IMR-90 (cell line): ENCODE data around the gene C7. TPM values are rescaled to one million over a fixed set of nuclear protein-coding genes. Genes with fewer than 3 reads are reported as not detected.

Experiments
- ATAC-seq: fragments of 200-7000 bp; cut with Tn5 transposase; 2 replicates; pipeline ENCODE4 v1.9.1; 2020; ENCODE audit warnings: low read depth, mild to moderate bottlenecking, moderate library complexity
- BruUV-seq: library from RNA; stranded (reverse); fragments of 400-500 nt; replicated peaks from 2 replicates; lab custom pipeline; 2021; lab: Mats Ljungman, UMichigan
- CTCF ChIA-PET: fragments of 300-600 bp; formaldehyde crosslinking; extraction: SDS; loops from one replicate; lab custom pipeline; 2021; ENCODE audit warnings: antibody characterized with exemption; lab: Yijun Ruan, JAX
- POLR2A ChIA-PET: fragments of 300-600 bp; sonication (Branson Sonifier 250); formaldehyde crosslinking; loops from one replicate; lab custom pipeline; 2022; ENCODE audit warnings: antibody characterized with exemption; ENCODE audit not compliant: unreplicated experiment; lab: Charles Lee
- DNase-seq: peaks from one replicate; pipeline ENCODE4 v3.0.0; 2013
- H2AFZ ChIP-seq: replicated peaks from 2 replicates; pipeline ENCODE3; 2013; ENCODE audit warnings: low read length, mild to moderate bottlenecking; ENCODE audit not compliant: poor library complexity
- H2AK5ac ChIP-seq: 2 replicates; pipeline ENCODE4 v1.6.1; 2013; ENCODE audit warnings: low read depth, low read length, inconsistent platforms
- H2AK9ac ChIP-seq: replicated peaks from 2 replicates; pipeline ENCODE3; 2013; ENCODE audit warnings: mild to moderate bottlenecking, low read depth, low read length, moderate library complexity; ENCODE audit not compliant: poor library complexity
- H2BK120ac ChIP-seq: 2 replicates; pipeline ENCODE4 v1.6.1; 2013; ENCODE audit warnings: low read depth, low read length, inconsistent platforms
- H2BK15ac ChIP-seq: 3 replicates; pipeline ENCODE4 v1.6.1; 2013; ENCODE audit warnings: low read depth, low read length, inconsistent platforms
- H2BK20ac ChIP-seq: 2 replicates; pipeline ENCODE4 v1.6.1; 2013; ENCODE audit warnings: low read depth, mild to moderate bottlenecking, inconsistent platforms, low read length, moderate library complexity
- H2BK5ac ChIP-seq: 2 replicates; pipeline ENCODE4 v1.6.1; 2013; ENCODE audit warnings: mild to moderate bottlenecking, low read depth, low read length, inconsistent platforms; ENCODE audit not compliant: poor library complexity, severe bottlenecking
- H3K14ac ChIP-seq: replicated peaks from 2 replicates; pipeline ENCODE4 v1.6.1; 2013; ENCODE audit warnings: low read depth, low read length, inconsistent platforms
- H3K18ac ChIP-seq: 2 replicates; pipeline ENCODE4 v1.6.1; 2013; ENCODE audit warnings: low read depth, low read length, control low read depth
- H3K23ac ChIP-seq: 2 replicates; pipeline ENCODE4 v1.6.1; 2013; ENCODE audit warnings: low read depth, low read length, inconsistent platforms
- H3K27ac ChIP-seq: 2 replicates; pipeline ENCODE4 v1.5.1; 2013; ENCODE audit warnings: mild to moderate bottlenecking, control low read depth, low read length; ENCODE audit not compliant: insufficient read depth
- H3K27me3 ChIP-seq: 2 replicates; pipeline ENCODE4 v1.6.1; 2013; ENCODE audit warnings: low read length; ENCODE audit not compliant: control insufficient read depth, insufficient read depth
- H3K36me3 ChIP-seq: 2 replicates; pipeline ENCODE4 v1.6.1; 2013; ENCODE audit warnings: low read length, mixed read lengths; ENCODE audit not compliant: control insufficient read depth, insufficient read depth
- H3K4ac ChIP-seq: 2 replicates; pipeline ENCODE4 v1.6.1; 2013; ENCODE audit warnings: low read depth, low read length, inconsistent platforms
- H3K4me1 ChIP-seq: 2 replicates; pipeline ENCODE4 v1.6.1; 2013; ENCODE audit warnings: low read length, mixed read lengths; ENCODE audit not compliant: control insufficient read depth, insufficient read depth
- H3K4me2 ChIP-seq: 2 replicates; pipeline ENCODE4 v1.6.1; 2013; ENCODE audit warnings: low read depth, mild to moderate bottlenecking, control low read depth, low read length, moderate library complexity
- H3K4me3 ChIP-seq: 2 replicates; pipeline ENCODE4 v1.5.1; 2013; ENCODE audit warnings: low read depth, mild to moderate bottlenecking, control low read depth, low read length, moderate library complexity; ENCODE audit not compliant: insufficient read depth
- H3K56ac ChIP-seq: 2 replicates; pipeline ENCODE4 v1.6.1; 2013; ENCODE audit warnings: low read length, inconsistent platforms; ENCODE audit not compliant: insufficient read depth; ENCODE audit errors: extremely low read depth
- H3K79me1 ChIP-seq, 2 experiments: 2 replicates each; pipeline ENCODE4 v1.6.1; 2013; ENCODE audit warnings: low read length in 2 of 2, inconsistent platforms in 1 of 2, low read depth in 1 of 2
- H3K9ac ChIP-seq: 2 replicates; pipeline ENCODE4 v1.6.1; 2013; ENCODE audit warnings: low read depth, low read length, control low read depth
- H3K9me1 ChIP-seq: 2 replicates; pipeline ENCODE4 v1.6.1; 2013; ENCODE audit warnings: low read length, inconsistent platforms; ENCODE audit not compliant: insufficient read depth
- H3K9me3 ChIP-seq: 2 replicates; pipeline ENCODE4 v1.6.1; 2013; ENCODE audit warnings: low read length; ENCODE audit not compliant: control insufficient read depth, insufficient read depth
- H4K20me1 ChIP-seq: 2 replicates; pipeline ENCODE4 v1.6.1; 2013; ENCODE audit warnings: low read length, inconsistent platforms; ENCODE audit not compliant: insufficient read depth
- H4K5ac ChIP-seq: 2 replicates; pipeline ENCODE4 v1.6.1; 2013; ENCODE audit warnings: mild to moderate bottlenecking, low read depth, low read length, control low read depth
- H4K8ac ChIP-seq, 2 experiments: 2 replicates each; pipeline ENCODE4 v1.6.1; 2013; ENCODE audit warnings: low read depth in 2 of 2, low read length in 2 of 2, control low read depth in 1 of 2, inconsistent platforms in 1 of 2
- H4K91ac ChIP-seq: 2 replicates; pipeline ENCODE4 v1.6.1; 2013; ENCODE audit warnings: low read depth, low read length, inconsistent platforms; ENCODE audit not compliant: insufficient read depth
- CTCF ChIP-seq: conservative IDR thresholded peaks from 2 replicates; pipeline ENCODE4 v1.5.1; 2012; ENCODE audit warnings: mild to moderate bottlenecking, low read depth, low read length, improper control_type of control experiment
- FOS ChIP-seq: fragments of 150-350 bp; IDR thresholded peaks from 2 replicates; pipeline ENCODE4 v1.6.1; 2016; ENCODE audit warnings: low read depth, low read length
- POLR2A ChIP-seq: IDR thresholded peaks from 2 replicates; pipeline ENCODE4 v1.6.1; 2012; ENCODE audit warnings: mild to moderate bottlenecking, low read depth, low read length
- RAD21 ChIP-seq: IDR thresholded peaks from 2 replicates; pipeline ENCODE4 v1.6.1; 2012; ENCODE audit warnings: low read length, improper control_type of control experiment
- SMC3 ChIP-seq: fragments of 150-350 bp; IDR thresholded peaks from 2 replicates; pipeline ENCODE4 v1.6.1; 2016; ENCODE audit warnings: low read depth, mild to moderate bottlenecking, antibody characterized with exemption, low read length, moderate library complexity
- WGBS, 2 experiments: methylation state at CpG; one replicate each; pipeline versions ENCODE4 v1.1.5 to v1.1.7; 2013; ENCODE audit warnings: missing lambda C conversion rate in 2 of 2; ENCODE audit not compliant: insufficient read length in 1 of 2; ENCODE audit errors: extremely low coverage in 2 of 2; 5-methylcytosine and 5-hydroxymethylcytosine counted together
- dilution Hi-C: fragments of 300-500 bp; cut with HindIII; formaldehyde crosslinking; loops from one replicate; pipeline ENCODE4 v1.14.3; 2018; ENCODE audit warnings: low sequenced_read_pairs; ENCODE audit not compliant: unreplicated experiment
- in situ Hi-C: fragments of 300-500 bp; cut with MboI; formaldehyde crosslinking; loops from 3 replicates; pipeline ENCODE4 v1.14.3; 2019; ENCODE audit warnings: low sequenced_read_pairs, inconsistent platforms, mixed read lengths
- intact Hi-C: fragments of 100-400 bp; cut with micrococcal nuclease; formaldehyde crosslinking; loops from 2 replicates; pipeline ENCODE4 v1.10.0; 2022
- polyA plus RNA-seq, 3 experiments: library from polyadenylated mRNA; depleted of rRNA; stranded (reverse); fragments of >200 nt; gene quantifications; 2 replicates each; pipeline ENCODE4 v1.2.3, GENCODE V29; 2012; ENCODE audit warnings: low replicate concordance in 1 of 3
- total RNA-seq: library from RNA; depleted of rRNA; stranded (reverse); fragments of >200 nt; gene quantifications from 2 replicates; pipeline ENCODE4 v1.2.3, GENCODE V29; 2012

C7 gene
- total and polyA plus RNA-seq, 2 of the 4 experiments (the other 2 are of a cell fraction), result 0.54 to 1.8 TPM

- H3K4me1 ChIP-seq, result peaks cover 7% of the 10 kb centered on the region; the same call in 1 of the 2 replicates
- H2AK9ac ChIP-seq, result no peak overlapping the region
- TF ChIP-seq CTCF, result peak; percentile 99
- TF ChIP-seq POLR2A, result peak; percentile 48; the same call in 1 of the 2 replicates
- peak; percentile 99 for TF ChIP-seq RAD21
- no peak for TF ChIP-seq FOS
- peak; percentile 98 for TF ChIP-seq SMC3
- H3K9ac ChIP-seq, result no peak overlapping the region
- ChIA-PET POLR2A (interaction anchor here (0.6 kb wide), 1 partner anchor 74 kb away, joined by 9 read pairs; no protein-coding TSS in a partner anchor), CTCF (interaction anchor here (0.6 to 1.9 kb wide), 31 partner anchors 9 to 803 kb away, joined by 3 to 15 read pairs (median 4); no protein-coding TSS in a partner anchor)
- H3K23ac ChIP-seq, result no peak overlapping the region
- H3K79me1 ChIP-seq, result no peaks in the 10 kb centered on the region
- no peak overlapping the region for H2BK5ac ChIP-seq
- H4K20me1 ChIP-seq, result no peaks in the 10 kb centered on the region
- no peak overlapping the region for H3K18ac ChIP-seq
- H3K4ac ChIP-seq, result peak overlapping the region; percentile 33; the same call in 1 of the 2 replicates
- 0 out of 2 replicates have a peak overlapping the region, but pooled peaks have one; percentile 3 for H3K14ac ChIP-seq
- H3K9me3 ChIP-seq, result no peaks in the 10 kb centered on the region
- no peak overlapping the region for H4K5ac ChIP-seq
- intact Hi-C loops, result loop anchor here (1.0 to 10.0 kb wide), 8 partner anchors 366 to 939 kb away; no protein-coding TSS in a partner anchor
- peak overlapping the region; percentile 31; the same call in 1 of the 2 replicates for H3K56ac ChIP-seq
- no peak overlapping the region for H2AK5ac ChIP-seq
- in situ Hi-C loops, result loop anchor here (10.0 to 25.0 kb wide), 3 partner anchors 440 to 930 kb away; no protein-coding TSS in a partner anchor
- no peaks in the 10 kb centered on the region for H3K27me3 ChIP-seq
- dilution Hi-C loops, result no loop called here
- ATAC-seq, result peak; percentile 98
- H2BK120ac ChIP-seq, result peak overlapping the region; percentile 91
- peak; percentile 83 for DNase-seq
- BruUV-seq, result no TSS peak
- WGBS, 2 experiments, result no CpG with 5 or more reads among the region's 7 CpGs
- no peak overlapping the region for H3K4me3 ChIP-seq
- no peak overlapping the region for H2AFZ ChIP-seq
- H3K9me1 ChIP-seq, result no peaks in the 10 kb centered on the region; the same call in 1 of the 2 replicates
- peak overlapping the region; percentile 60; the same call in 1 of the 2 replicates for H2BK20ac ChIP-seq
- H3K4me2 ChIP-seq, result no peak overlapping the region
- H4K91ac ChIP-seq, result peak overlapping the region; percentile 88; the same call in 1 of the 2 replicates
- no peak overlapping the region for H3K27ac ChIP-seq
- no peak overlapping the region for H4K8ac ChIP-seq
- no peaks in the 10 kb centered on the region for H3K36me3 ChIP-seq
- no peak overlapping the region for H2BK15ac ChIP-seq
Observed at GRCh38 chr5:40904205-40904993, 4.9 kb upstream of the C7 start.
